Spleen (tissue), 13 donors: ENCODE data around the gene LST1. TPM values are rescaled to one million over a fixed set of nuclear protein-coding genes. Genes with fewer than 3 reads are reported as not detected.

Experiments
- DNase-seq: peaks from one replicate; pipeline ENCODE4 v3.0.0-alpha.2; 2020
- H3K27ac ChIP-seq, 8 donors: fragments of 200-600 bp; sonication (generic) in 7 of 8; 1 replicate in 4 of 8; 2 replicates in 4 of 8; pipeline versions ENCODE4 v1.5.0 to v1.8.0; 2016 to 2021; ENCODE audit warnings: inconsistent platforms in 4 of 8, mild to moderate bottlenecking in 4 of 8, moderate library complexity in 1 of 8
- H3K27me3 ChIP-seq, 7 donors: fragments of 200-600 bp; sonication (generic) in 6 of 7; replicated peaks in 1 of 7; 1 replicate in 4 of 7; 2 replicates in 3 of 7; pipeline versions ENCODE4 v1.5.0 to v1.8.0; 2016 to 2021; ENCODE audit warnings: inconsistent platforms in 3 of 7, mild to moderate bottlenecking in 1 of 7
- H3K36me3 ChIP-seq, 6 donors: fragments of 200-600 bp; sonication (generic) in 5 of 6; 1 replicate in 4 of 6; 2 replicates in 2 of 6; pipeline versions ENCODE4 v1.5.0 to v1.8.0; 2016 to 2021; ENCODE audit warnings: inconsistent platforms in 2 of 6
- H3K4me1 ChIP-seq, 6 donors: fragments of 200-600 bp; sonication (generic) in 5 of 6; 1 replicate in 3 of 6; 2 replicates in 3 of 6; pipeline versions ENCODE4 v1.5.0 to v1.8.0; 2016 to 2021; ENCODE audit warnings: inconsistent platforms in 3 of 6
- H3K4me3 ChIP-seq, 8 donors: fragments of 200-600 bp; sonication (generic) in 7 of 8; 1 replicate in 4 of 8; 2 replicates in 4 of 8; pipeline versions ENCODE4 v1.5.0 to v1.8.0; 2016 to 2021; ENCODE audit warnings: inconsistent platforms in 4 of 8, mild to moderate bottlenecking in 4 of 8, moderate library complexity in 2 of 8
- H3K9me3 ChIP-seq, 8 donors: fragments of 200-600 bp; sonication (generic) in 7 of 8; 1 replicate in 4 of 8; 2 replicates in 4 of 8; pipeline versions ENCODE4 v1.5.0 to v1.8.0; 2016 to 2021; ENCODE audit warnings: inconsistent platforms in 4 of 8
- CTCF ChIP-seq, 11 experiments: fragments of 200-600 bp in 7 of 11; fragments of 450-650 bp in 4 of 11; sonication (generic) in 4 of 11; IDR thresholded peaks in 8 of 11; conservative IDR thresholded peaks in 3 of 11; 1 replicate in 7 of 11; 2 replicates in 4 of 11; pipeline versions ENCODE4 v1.4.0 to v1.8.0; 2016 to 2021; ENCODE audit warnings: antibody characterized with exemption in 11 of 11, inconsistent platforms in 4 of 11, mild to moderate bottlenecking in 1 of 11
- POLR2A ChIP-seq, 3 donors: fragments of 450-650 bp; IDR thresholded peaks; one replicate each; pipeline ENCODE4 v1.5.1; 2017; ENCODE audit warnings: antibody characterized with exemption in 3 of 3, mild to moderate bottlenecking in 1 of 3
- POLR2AphosphoS5 ChIP-seq, 3 donors: sonication (generic); formaldehyde crosslinking; IDR thresholded peaks; one replicate each; pipeline ENCODE4 v1.5.1; 2017; ENCODE audit warnings: antibody characterized with exemption in 3 of 3
- WGBS, 5 donors: extraction: QIAGEN DNeasy Blood & Tissue Kit in 3 of 5; methylation state at CpG; one replicate each; pipeline versions ENCODE4 v1.1.5 to v1.1.7; 2013 to 2018; 5-methylcytosine and 5-hydroxymethylcytosine counted together
- intact Hi-C: fragments of 100-400 bp; cut with DNase I; formaldehyde crosslinking; loops from one replicate; pipeline ENCODE4 v1.15.0; 2023; ENCODE audit warnings: low total_unique reads
- long read RNA-seq, 2 donors: transcript quantifications; one replicate each; lab custom pipeline, GENCODE V29; 2026
- polyA plus RNA-seq, 3 donors: library from polyadenylated mRNA; stranded (reverse); fragments of 200-250 nt; gene quantifications; one replicate each; pipeline ENCODE4 v1.2.1, GENCODE V29; 2013
- total RNA-seq, 7 donors: library from RNA; depleted of rRNA in 3 of 7; stranded (reverse); fragments of >200 nt in 3 of 7; fragmentation: NEBNext Ultra II Directional in 4 of 7; extraction: Animal tissue kit (Norgen Biotek cat#: 25700) in 4 of 7; gene quantifications; one replicate each; pipeline versions ENCODE4 v1.1.0 to v1.2.1, GENCODE V29; 2016 to 2021
- donor health status: healthy with polysubstance abuse.
- donor health status: DM: no; HTN: no; CAD: no; lungs with moderate emphysema.
- donor health status: DM: no; HTN: no; CAD: no.
- donor health status: Bipolar disorder and iron deficiency.
- donor health status: healthy.
- donor health status: DM: no; HTN: no; CAD: no.
- donor health status: DM: yes; HTN: yes; CAD: no.

Gene LST1
- total RNA-seq, result 100 to 1,000 TPM; 139 to 268 (median 217) TPM
- 100 to 1,000 TPM; 128 to 214 (median 203) TPM for polyA plus RNA-seq
- long read RNA-seq, donor 1, transcript LST1-214 (4 exons, 726 nt), result major isoform, 23 of 111 reads
- long read RNA-seq, donor 1, transcript LST1-210 (3 exons, 610 nt), result minor isoform, 11 of 111 reads
- long read RNA-seq, donor 1, transcript LST1-209 (3 exons, 565 nt), result minor isoform, 21 of 111 reads
- long read RNA-seq, donor 1, transcript LST1-206 (2 exons, 689 nt), result minor isoform, 11 of 111 reads
- long read RNA-seq, donor 1, partial matches to known transcripts, result 23 of 111 reads
- long read RNA-seq, donor 1, other reads (novel, unspliced or antisense), result 6 of 111 reads
- long read RNA-seq, donor 2, transcript LST1-214 (4 exons, 726 nt), result minor isoform, 5 of 111 reads
- long read RNA-seq, donor 2, transcript LST1-217 (5 exons, 764 nt), result major isoform, 16 of 111 reads
- long read RNA-seq, donor 2, transcript LST1-206 (2 exons, 689 nt), result minor isoform, 12 of 111 reads
- long read RNA-seq, donor 2, partial matches to known transcripts, result 65 of 111 reads
- long read RNA-seq, donor 2, other reads (novel, unspliced or antisense), result 0 of 111 reads

GRCh38 chr6:31586008-31586407 is at the start of gene LST1:
Gene LST1 (plus strand): TSS chr6:31586277. CDS start chr6:31587300, 1,023 bp downstream.
- no peaks in the 10 kb centered on the region for H3K9me3 ChIP-seq
- intact Hi-C loops, result no loop called here
- H3K36me3 ChIP-seq, result peaks cover 0 to 24% (median 2%) of the 10 kb centered on the region in 6 donors
- H3K4me3 ChIP-seq, result peak within 1 kb of the TSS in 7 of 8 donors; percentile 23 to 64 (median 38)
- H3K4me1 ChIP-seq, result peaks cover 55 to 96% (median 86%) of the 10 kb centered on the region in 6 donors
- TF ChIP-seq CTCF (IDR thresholded peaks at IDR 0.05 in 8 of 11, conservative IDR thresholded peaks at IDR 0.05 in 3 of 11) (no peak), POLR2AphosphoS5 (IDR thresholded peaks at IDR 0.05) (no peak), POLR2A (IDR thresholded peaks at IDR 0.05) (no peak)
- no peaks in the 10 kb centered on the region for H3K27me3 ChIP-seq
- WGBS, 5 donors, result 0 to 19% (median 7%) methylated on average over 1 of the region's 1 CpG
- peak within 1 kb of the TSS; percentile 82 to 98 (median 96) for H3K27ac ChIP-seq
- no peak for DNase-seq

GRCh38 chr6:31538805-31539400 is 47.2 kb upstream of the LST1 start:
- H3K9me3 ChIP-seq, result no peaks in the 10 kb centered on the region
- TF ChIP-seq POLR2A (IDR thresholded peaks at IDR 0.05) (no peak), CTCF (IDR thresholded peaks at IDR 0.05 in 8 of 11, conservative IDR thresholded peaks at IDR 0.05 in 3 of 11) (no peak), POLR2AphosphoS5 (IDR thresholded peaks at IDR 0.05) (no peak)
- H3K4me3 ChIP-seq, result peak overlapping the region in 2 of 8 donors; percentile 74 to 88
- no peak for DNase-seq
- H3K4me1 ChIP-seq, result peaks cover 30 to 86% (median 50%) of the 10 kb centered on the region in 6 donors
- 55 to 75% (median 65%) methylated on average over 6 of the region's 6 CpGs for WGBS, 5 donors
- H3K36me3 ChIP-seq, result peaks cover 19 to 67% (median 64%) of the 10 kb centered on the region in 6 donors
- no peaks in the 10 kb centered on the region for H3K27me3 ChIP-seq
- H3K27ac ChIP-seq, result peak overlapping the region in 1 of 8 donors; percentile 10
- intact Hi-C loops, result loop anchor here (5.0 kb wide), 1 partner anchor 42 kb away; the partner anchor contains the start of gene MICB

DNA sequence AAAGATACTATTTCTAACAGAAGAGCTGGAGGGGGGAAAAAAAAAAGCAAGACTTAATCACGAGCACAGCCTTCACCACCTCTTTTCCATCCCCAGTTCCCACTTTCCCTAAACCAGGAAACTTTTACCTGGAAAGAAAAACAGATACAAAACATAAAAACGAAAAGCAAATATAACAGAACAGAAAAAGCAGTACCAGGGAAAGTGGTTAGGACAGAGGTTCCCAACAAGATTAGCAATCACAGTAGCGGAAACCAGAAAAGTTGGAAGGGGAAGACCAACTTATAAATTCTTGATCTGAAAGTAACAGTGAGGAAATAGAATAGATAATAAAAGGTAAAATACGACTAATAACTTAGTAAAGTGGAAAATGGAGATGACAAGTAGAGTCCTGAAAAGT is 45.4 kb upstream of the LST1 start:
- Histone ChIP-seq H3K27me3 (no peaks in the 10 kb centered on the region), H3K36me3 (peaks cover 9 to 49% (median 47%) of the 10 kb centered on the region in 6 donors), H3K9me3 (no peaks in the 10 kb centered on the region), H3K27ac (peak overlapping the region; percentile 92 to 99 (median 96)), H3K4me3 (peak overlapping the region; percentile 58 to 88 (median 72)), H3K4me1 (peaks cover 29 to 71% (median 50%) of the 10 kb centered on the region in 6 donors)
- WGBS, 5 donors, result 12 to 26% (median 15%) methylated on average over 4 of the region's 4 CpGs
- DNase-seq, result no peak
- TF ChIP-seq CTCF (IDR thresholded peaks at IDR 0.05 in 8 of 11, conservative IDR thresholded peaks at IDR 0.05 in 3 of 11) (no peak), POLR2A (IDR thresholded peaks at IDR 0.05) (no peak), POLR2AphosphoS5 (IDR thresholded peaks at IDR 0.05) (no peak)
- intact Hi-C loops, result no loop called here
